SHP77 treated with DMSO at 0.1 percent for 48 hours (cell line): ENCODE measurements around the gene WDR3.
A peak's percentile ranks its signal among the peaks of the same experiment; 100 is the strongest.
"Not testable (repeated sequence)": the region's sequence is repeated elsewhere in the genome, so short reads cannot be mapped to it uniquely, and the experiment has no call there.

Source experiments
- DNase-seq: peaks from one replicate; lab custom pipeline; 2025; lab: John Stamatoyannopoulos, UW

WDR3 gene

GRCh38 chr1:117929343-117930172 lies at the start of gene WDR3, which contains the start of gene GDAP2:
Gene WDR3 (plus strand): TSS chr1:117929739. CDS start chr1:117933320, 3,581 bp downstream.
Gene GDAP2 (minus strand): TSS chr1:117929621. CDS start chr1:117920357, 9,264 bp downstream.
- peak; percentile 92 for DNase-seq

GRCh38 chr1:117883616-117884015 lies 45.9 kb upstream of the WDR3 start:
- no peak for DNase-seq

GRCh38 chr1:117886101-117886795 lies 43.3 kb upstream of the WDR3 start:
- no peak for DNase-seq

GRCh38 chr1:117890452-117890851 lies 39.1 kb upstream of the WDR3 start:
- no peak for DNase-seq

- no peak for DNase-seq
Measured at GRCh38 chr1:117892512-117892911, 37.0 kb upstream of the WDR3 start.

GRCh38 chr1:117894078-117894477 lies 35.5 kb upstream of the WDR3 start:
- no peak for DNase-seq

- no peak for DNase-seq
Measured at GRCh38 chr1:117895482-117896114, 33.9 kb upstream of the WDR3 start.

DNA sequence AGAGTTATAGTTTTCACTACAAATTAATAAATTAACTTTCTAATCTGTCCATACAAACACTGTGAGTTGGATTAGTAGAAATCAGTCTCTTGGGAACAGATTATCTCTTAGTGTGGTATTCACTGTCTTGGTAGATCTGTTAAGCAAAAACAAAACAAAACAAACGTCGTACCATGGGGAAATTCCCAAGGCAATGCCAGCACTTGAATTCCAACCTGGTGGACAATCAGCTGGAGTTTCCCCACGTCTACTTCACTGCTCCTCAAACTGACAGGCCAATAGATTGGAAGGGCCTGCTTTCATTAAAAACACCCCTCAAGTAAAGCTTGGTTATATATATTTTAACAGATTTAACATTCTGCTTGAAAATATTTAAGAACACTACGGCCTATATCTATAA lies 32.0 kb upstream of the WDR3 start:
- DNase-seq, result no peak

- DNase-seq, result no peak
Measured at GRCh38 chr1:117899801-117900200, 29.7 kb upstream of the WDR3 start.

DNA sequence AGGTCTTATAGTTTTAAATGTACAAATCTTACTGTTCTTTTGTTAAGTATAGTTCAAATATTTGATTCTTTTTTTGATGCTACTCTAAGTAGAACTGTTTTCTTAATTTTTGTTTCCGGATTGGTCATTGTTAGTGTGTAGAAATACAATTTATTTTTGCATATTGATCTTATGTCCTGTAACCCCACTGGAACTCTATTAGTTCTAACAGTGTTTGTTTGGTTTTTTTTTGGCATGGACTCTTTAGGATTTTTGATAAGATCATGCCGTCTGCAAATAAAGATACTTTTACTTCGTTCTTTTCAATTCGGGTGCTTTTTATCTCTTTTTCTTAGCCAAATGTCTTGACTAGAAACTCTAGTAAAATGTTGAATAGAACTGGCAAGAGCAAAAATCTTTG lies 26.6 kb upstream of the WDR3 start:
- no peak for DNase-seq

DNA sequence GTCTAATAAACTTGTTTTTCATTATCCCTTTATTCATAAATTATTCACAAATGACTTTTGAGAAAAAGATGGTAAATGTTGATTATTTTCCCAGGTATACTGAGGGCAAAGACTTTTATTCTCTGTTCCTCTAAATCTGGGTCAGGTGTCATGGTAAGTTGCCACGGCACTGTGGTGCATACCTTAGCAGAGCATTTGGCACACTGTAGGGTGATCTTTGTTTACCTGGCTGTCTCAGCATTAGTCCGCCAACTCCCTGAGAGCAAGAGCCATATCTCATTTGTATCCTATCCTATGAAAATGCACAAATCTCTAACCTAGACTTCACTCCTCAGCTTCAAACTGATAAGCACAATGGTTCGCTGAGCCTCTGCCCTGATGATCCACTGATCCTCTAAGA lies 25.1 kb upstream of the WDR3 start:
- no peak for DNase-seq

- DNase-seq, result no peak
Measured at GRCh38 chr1:117905019-117905418, 24.5 kb upstream of the WDR3 start.

DNA sequence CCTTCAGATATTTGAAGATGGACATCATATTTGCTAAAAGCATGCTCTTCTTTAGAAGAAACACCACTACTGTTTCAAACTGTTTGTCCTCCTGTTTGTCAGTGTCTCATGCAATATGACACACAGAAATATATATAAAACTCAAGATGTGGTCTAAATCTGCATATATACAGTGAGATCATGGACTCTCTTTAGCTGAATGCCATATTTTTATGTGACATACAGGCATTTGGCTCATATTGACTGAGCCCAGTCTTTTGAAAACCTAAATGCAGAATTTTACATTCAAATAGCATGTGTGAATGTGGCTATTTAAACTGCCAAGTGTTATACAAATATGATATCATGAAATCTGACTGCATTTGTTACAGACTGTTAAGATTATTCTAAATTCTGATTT lies 18.5 kb upstream of the WDR3 start:
- no peak for DNase-seq

DNA sequence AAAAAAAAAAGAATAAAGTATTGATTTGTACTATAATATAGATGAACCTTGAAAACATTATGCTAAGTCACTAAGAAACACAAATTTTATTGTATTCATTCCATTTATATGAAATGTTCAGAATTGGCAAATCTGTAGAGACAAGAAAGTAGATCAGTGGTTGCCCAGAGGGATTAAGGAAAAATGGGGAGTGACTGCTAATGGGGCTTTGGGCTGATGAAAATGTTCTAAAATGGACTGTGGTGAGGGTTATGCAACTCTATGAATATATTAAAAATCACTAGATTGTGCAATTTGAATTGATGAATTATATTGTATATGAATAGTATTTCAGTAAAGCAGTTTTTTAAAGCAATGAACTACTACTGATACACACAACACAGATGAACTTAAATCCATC lies 10.2 kb upstream of the WDR3 start:
- DNase-seq, result no peak

DNA sequence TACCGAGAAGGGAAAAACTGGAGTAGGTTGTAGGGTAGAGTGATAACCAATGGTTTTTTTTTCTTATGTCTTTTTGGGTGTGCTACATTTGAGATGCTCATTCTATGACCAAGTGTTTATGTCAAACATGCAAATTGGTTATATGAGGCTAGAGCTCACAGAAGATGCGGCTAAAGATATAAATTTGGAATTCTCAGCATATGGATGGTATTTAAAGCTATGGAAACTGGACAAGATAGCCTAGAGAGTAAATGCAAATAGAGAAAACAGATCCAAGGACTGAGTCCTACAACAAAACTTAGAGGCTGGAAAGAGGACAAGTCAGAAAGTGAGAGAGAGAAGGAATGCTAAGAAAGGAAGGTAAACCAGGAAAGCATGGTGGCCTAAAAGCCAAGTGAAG lies 7.5 kb upstream of the WDR3 start:
- DNase-seq, result no peak

GRCh38 chr1:117922717-117923116 lies 6.8 kb upstream of the WDR3 start:
- not testable (repeated sequence) for DNase-seq

DNA sequence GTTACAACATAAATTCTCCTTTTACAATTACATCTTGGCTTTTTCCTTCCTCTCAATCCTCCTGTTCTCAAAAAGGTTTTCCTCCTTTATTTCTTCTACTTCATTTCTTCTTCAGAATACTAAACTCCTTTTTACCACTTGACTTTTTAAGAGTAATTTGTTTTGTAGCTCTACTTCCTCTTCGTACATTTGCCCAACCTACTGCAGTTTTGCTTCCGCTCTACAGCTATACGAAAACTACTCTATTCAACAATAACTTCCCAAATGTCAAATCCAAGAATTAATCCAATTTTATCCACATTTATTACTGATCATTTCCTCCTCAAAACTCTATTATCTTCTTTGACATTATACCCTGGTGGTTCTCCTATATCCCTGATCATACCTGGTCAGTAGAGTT lies 3.6 kb upstream of the WDR3 start:
- DNase-seq, result no peak

GRCh38 chr1:117928881-117929342 lies 627 bp upstream of the WDR3 start:
- peak; percentile 18 for DNase-seq

DNA sequence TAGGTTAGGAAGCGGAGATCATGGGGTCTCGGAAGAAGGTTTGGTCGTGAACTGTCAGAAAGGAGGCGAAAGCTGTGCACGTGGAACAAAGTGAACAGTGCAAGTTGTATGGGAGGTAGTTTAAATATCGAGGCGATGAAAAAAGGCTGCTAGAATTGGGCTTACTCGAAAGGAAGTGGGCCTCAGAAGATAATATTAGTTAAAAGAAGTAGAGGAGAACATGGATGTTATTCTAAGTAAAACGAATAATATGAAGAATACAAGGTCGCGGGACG lies 571 bp downstream of the WDR3 start:
- DNase-seq, result no peak

DNA sequence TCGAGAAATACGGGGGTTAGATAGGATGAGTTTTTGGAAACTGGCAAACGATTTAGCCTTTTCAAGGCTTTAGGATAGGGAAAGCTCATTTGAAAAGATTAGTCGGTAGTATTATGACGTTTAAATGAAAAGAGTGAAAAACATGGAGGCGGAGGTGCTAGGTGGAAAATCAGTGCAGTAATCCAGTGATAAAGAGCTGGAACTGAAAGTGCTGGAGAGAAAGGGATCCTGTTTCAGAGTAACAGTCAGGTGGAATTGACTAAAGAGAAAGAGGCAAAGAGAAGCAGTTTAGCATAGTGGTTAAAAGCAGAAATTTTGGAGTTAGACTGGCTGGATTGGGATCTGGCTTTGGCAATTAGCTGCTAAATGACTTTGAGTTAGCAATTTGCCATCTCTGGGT lies 945 bp downstream of the WDR3 start:
- no peak for DNase-seq

DNA sequence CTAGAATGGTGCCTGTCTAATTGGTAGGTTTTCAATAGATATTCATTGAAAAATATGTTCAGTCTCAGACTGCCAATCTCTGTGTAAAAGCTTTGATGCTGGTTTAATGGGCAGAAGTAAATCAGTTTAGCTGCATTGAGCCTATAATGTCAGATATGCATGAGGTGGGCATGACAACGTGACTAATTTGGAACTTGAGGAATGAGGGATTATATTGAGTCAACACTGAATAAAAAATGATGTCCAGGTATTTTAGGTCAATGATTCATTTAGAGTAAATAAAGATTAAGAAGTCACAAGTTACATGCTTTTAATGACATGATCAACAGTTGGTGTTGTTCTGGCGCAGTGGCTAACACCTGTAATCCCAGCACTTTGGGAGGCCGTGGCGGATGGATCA lies 3.0 kb downstream of the WDR3 start:
- no peak for DNase-seq

DNA sequence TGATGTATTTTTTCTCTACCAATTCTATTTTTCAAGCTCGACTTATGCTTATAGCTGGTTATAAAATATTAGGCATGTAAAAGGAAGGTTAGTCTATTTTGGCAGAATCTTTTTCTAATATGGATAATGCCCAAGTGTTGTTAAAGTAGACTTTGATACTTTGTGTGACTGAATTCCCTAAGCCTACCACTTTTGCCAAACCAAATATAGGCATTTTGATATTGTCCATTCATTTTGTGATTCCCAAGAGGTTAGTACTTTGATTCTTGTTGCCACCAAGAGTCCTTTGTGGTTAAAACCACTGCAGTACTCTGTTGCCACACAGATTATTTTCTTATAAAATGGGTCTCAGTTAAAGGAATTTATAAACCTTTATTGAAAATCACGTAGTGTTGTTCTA lies 4.2 kb downstream of the WDR3 start:
- DNase-seq, result no peak

- DNase-seq, result no peak
Measured at GRCh38 chr1:117942293-117942692, 12.8 kb downstream of the WDR3 start.
